ENCODE data around the gene MPP3.

GRCh38 chr17:43768943-43769342, 64.0 kb downstream of the MPP3 start:
- TF ChIP-seq, protein P1, sequence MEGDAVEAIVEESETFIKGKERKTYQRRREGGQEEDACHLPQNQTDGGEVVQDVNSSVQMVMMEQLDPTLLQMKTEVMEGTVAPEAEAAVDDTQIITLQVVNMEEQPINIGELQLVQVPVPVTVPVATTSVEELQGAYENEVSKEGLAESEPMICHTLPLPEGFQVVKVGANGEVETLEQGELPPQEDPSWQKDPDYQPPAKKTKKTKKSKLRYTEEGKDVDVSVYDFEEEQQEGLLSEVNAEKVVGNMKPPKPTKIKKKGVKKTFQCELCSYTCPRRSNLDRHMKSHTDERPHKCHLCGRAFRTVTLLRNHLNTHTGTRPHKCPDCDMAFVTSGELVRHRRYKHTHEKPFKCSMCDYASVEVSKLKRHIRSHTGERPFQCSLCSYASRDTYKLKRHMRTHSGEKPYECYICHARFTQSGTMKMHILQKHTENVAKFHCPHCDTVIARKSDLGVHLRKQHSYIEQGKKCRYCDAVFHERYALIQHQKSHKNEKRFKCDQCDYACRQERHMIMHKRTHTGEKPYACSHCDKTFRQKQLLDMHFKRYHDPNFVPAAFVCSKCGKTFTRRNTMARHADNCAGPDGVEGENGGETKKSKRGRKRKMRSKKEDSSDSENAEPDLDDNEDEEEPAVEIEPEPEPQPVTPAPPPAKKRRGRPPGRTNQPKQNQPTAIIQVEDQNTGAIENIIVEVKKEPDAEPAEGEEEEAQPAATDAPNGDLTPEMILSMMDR (IDR thresholded peaks at IDR 0.05): no peak
- TF ChIP-seq POLR2A (IDR thresholded peaks at IDR 0.05): no peak

Measured in right lobe of liver (tissue), 4 donors.